HG03521 (cell line): ENCODE results near the gene GAK.
"Not testable (repeated sequence)": the region's sequence is repeated elsewhere in the genome, so short reads cannot be mapped to it uniquely, and the experiment has no call there.

Experiments
- ATAC-seq: cut with Tn5 transposase; IDR thresholded peaks from one replicate; pipeline ENCODE4 v1.9.1; 2021; ENCODE audit warnings: mild to moderate bottlenecking, moderate library complexity; ENCODE audit not compliant: unreplicated experiment

GAK gene

GRCh38 chr4:931960-932712 is at the start of gene GAK, which contains the start of gene TMEM175:
TSS of gene GAK (minus strand) at chr4:932316. CDS start at chr4:932187, 129 bp downstream.
TSS of gene TMEM175 (plus strand) at chr4:932460. CDS start at chr4:947740, 15,280 bp downstream.
- peak; percentile 89 for ATAC-seq

DNA sequence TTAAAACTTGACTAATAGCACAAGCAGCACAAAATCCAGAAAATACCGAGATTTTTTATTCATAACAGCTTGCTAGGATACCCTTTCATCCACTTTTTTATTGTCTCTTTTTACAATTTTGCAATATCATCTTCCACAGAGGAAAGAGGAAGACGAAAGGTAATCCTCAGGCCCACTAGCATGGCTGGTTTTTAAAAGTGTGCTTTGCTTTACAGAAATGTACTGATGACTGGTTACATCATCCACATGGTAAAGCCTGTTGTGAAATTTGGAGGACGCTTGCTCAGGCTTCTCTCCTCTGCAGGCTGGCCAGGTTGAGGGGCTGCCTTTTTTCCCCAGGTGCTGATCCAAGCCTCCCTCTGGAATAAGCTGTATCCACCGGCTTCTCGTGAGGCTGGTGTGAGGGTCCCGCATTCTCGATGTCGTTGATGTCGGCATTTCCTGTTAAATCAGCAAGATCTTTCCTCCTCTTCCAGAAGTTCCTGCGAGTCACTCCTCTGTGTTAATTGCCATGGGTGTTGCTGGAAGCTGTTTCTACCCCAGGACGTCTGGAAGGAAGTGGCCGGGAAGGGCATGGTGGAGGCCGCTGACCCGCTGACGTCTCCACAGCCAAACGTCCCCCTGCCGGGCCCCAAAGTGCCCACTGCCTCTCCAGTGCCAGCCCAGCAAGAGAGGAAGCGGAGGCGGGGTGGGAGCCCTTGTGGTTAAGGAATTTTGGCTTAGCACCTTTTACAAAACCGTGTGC is 47.0 kb upstream of the GAK start:
- ATAC-seq: no peak

DNA sequence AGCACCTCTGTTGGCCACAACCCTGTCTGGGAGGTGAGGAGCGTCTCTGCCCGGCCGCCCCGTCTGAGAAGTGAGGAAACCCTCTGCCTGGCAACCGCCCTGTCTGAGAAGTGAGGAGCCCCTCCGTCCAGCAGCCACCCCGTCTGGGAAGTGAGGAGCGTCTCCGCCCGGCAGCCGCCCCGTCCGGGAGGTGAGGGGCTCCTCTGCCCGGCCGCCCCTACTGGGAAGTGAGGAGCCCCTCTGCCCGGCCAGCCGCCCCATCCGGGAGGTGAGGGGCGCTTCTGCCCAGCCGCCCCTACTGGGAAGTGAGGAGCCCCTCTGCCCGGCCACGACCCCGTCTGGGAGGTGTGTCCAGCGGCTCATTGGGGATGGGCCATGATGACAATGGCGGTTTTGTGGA is 43.9 kb upstream of the GAK start:
- not testable (repeated sequence) for ATAC-seq

DNA sequence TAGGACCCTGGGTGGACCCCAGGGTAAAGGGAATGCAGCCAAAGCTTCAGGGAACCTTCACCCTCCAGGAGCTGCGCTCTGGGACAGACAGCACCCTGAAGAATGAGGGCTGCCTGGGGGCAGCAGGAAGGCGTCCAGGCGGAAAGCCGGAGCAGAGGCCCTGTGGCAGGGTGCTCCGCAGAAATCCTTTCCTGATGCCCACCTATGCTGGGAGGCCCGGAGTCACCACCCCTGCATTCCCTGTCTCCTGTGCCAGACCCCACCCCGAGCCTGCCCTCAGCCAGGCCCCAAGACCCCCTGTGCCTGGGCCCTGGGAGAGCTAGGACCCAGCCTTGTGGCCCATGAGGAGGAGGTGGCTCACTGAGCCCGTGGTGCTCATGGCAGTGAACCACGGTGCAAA is 42.6 kb upstream of the GAK start:
- ATAC-seq: no peak

- peak; percentile 76 for ATAC-seq
Observed at GRCh38 chr4:973431-974397, 41.6 kb upstream of the GAK start, which contains the start of gene DGKQ. TSS of gene DGKQ (minus strand) at chr4:973569. CDS start at chr4:973482, 87 bp downstream.

DNA sequence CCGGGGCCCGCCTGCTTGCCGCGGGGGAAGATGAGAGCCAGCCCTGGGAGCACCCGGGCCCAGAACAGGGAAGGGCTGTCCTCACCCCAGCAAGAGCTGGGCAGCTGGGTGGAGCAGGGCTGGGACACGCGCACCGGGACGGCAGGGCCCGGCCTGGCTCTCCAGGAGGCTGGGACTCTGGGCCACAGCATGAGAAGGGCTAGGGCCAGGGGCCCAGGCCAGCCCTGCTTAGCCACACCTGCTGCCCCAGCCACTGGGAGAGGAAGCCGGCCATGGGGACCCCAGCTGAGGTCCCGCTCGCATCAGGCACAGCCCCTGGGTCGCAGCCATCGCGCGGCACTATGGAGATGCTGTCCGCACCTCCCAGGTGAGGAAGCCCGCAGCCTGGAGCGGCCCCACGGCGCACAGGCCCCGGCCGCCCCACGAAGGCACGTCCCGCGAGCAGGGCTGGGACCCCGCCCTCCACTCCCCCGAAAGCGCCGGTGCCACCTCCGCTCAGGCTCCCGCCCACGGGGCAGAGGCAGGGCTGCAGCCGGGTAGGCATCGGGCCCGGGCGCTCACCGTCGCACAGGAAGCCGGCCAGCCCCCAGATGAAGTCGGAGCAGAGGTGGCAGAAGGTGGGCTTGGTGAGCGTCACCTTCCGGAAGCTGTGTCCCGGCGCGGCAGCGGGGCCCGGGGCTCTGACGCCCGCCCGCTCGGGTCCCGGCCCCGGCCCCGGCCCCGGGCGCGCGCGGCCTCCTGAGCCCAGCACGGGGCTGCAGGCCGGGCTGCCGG is 40.7 kb upstream of the GAK start:
- peak; percentile 34 for ATAC-seq

DNA sequence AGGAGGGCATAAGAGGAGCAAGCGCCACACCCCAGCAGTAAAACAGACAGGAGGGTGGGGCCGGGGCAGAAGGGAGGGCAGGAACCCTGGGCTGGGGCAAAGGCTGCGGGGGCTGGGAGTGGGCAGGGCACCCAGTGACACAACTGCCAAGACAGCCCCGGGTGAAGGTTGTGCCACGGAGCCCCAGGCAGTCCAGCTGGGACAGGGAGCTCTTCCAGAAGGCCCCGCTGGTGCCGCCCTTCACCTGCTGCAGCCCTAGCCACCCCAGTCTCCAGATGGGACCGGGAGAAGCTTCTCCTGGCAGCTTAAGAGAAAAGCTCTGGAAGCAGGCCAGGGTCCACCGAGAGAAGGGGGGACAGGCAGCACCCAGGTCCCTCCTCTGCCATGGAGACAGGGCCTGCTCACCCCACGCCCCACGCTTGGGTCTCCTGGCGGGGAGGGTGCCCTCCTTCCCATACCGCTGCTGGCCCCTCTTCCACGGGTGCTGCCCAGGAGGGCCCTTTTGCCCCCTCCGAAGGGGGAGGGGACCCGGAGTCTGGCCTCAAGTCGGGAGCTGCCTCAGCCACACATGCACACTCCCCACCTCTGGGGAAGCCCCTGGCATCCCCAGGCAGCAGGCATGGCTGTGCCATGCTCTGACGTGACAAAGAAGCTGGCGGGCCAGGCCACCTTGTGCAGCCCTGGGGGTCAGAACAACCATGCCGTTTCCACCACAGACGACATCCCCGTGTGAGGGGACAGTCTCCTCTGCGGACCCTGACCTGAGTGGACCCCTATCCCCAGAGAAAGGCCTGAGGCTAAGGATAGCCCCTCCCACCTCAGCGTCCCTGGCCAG is 39.8 kb upstream of the GAK start:
- ATAC-seq: no peak

GRCh38 chr4:970854-971520 is 38.9 kb upstream of the GAK start:
- ATAC-seq: no peak

- no peak for ATAC-seq
Observed at GRCh38 chr4:970046-970745, 38.1 kb upstream of the GAK start.

DNA sequence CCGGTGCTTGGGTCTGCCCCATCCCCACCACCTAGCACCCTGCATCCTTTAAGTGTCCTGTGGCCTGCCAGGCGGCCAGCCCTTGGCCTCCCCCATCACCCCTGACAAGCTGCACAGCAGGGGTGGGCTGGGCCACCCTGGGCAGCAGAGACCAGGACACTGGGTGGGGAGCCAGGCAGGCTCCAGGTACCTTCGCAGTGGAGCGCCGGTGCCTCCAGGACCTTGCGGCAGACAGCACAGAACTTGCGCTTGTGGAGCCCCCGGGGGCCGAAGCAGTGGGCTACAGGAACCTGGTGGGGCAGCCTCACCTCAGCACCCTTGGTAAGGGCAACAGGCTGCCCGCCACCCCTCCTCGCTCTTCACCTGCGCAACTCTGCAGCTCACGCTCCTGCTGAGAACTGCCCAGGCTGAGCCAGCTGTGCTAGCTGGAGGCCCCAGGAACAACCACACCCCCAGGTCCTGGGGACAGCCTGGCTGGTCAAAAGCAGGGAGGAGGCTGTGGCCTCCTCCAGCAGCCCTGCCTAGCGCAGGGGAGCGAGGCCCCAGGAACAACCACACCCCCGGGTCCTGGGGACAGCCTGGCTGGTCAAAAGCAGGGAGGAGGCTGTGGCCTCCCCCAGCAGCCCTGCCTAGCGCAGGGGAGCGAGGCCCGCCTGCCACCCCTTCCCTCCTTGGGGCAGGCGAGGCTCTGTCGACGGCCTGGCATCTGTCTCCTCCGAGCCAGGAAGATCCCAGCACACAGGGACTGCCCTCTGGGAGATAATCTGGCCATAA is 36.7 kb upstream of the GAK start:
- ATAC-seq: no peak

DNA sequence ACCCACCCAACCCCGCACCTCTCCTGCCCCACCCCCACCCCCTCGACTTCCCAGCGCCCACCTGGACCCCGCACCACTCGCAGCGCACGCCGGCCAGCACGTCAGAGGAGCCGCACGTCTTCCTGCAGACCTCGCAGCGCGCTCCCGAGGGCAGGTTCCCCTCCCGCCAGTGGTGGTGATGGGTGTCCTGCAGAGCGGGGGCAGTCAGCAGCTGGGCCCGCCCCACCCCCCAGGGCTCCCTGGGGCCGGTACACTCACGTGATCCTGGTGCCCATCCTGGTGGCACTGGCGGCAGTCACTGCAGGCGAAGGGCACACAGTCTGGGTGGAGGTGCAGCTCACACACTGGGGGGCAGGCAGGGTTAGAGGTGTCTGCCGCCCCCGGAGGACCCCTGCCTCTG is 36.1 kb upstream of the GAK start:
- no peak for ATAC-seq

DNA sequence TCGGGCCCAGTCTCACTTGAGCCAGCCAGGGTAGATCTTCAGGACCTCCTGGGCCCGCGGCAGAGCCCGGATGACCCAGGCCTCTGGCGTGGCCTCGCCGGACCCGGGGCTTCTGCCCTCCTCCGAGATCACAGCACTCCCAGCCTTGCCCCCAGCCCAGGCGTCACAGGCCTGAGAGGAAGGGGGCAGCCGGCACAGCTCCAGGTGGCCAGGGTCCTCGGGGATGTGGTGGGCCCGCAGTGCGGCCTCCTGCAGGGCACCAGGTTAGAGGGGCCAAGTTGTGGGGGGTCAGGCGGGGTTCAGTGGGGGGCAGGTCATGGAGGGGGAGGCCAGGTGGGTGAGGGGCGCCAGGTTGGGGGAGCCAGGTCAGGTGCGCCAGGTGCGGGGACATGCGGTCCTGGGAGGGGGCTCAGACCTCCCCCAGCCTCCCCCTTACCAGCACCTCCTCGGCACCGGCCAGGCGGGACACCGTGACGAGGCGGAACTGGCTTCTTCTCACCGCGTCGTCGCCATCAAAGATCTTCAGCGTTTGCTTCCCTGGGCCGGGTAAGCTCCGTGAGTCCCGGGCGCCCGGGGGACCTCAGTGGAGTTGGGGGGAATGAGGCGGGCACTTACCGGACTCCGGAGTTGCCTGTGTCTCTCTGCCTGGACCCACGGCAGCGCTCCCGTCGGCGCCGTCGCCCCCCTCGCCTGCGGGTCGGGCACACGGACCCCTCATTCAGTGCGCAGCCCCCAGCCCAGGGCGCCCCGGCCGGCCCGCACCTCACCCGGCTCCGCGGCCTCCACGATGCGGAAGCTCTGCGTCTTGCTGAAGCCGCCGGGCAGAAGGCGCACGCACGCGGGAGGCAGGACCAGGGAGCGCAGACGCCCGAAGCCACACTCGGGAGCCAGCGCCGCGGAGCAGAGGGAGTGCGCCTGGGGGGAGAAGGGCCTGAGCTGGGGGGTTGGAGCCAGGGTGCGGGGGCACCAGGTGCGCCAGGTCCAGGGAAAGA is 35.3 kb upstream of the GAK start:
- no peak for ATAC-seq

DNA sequence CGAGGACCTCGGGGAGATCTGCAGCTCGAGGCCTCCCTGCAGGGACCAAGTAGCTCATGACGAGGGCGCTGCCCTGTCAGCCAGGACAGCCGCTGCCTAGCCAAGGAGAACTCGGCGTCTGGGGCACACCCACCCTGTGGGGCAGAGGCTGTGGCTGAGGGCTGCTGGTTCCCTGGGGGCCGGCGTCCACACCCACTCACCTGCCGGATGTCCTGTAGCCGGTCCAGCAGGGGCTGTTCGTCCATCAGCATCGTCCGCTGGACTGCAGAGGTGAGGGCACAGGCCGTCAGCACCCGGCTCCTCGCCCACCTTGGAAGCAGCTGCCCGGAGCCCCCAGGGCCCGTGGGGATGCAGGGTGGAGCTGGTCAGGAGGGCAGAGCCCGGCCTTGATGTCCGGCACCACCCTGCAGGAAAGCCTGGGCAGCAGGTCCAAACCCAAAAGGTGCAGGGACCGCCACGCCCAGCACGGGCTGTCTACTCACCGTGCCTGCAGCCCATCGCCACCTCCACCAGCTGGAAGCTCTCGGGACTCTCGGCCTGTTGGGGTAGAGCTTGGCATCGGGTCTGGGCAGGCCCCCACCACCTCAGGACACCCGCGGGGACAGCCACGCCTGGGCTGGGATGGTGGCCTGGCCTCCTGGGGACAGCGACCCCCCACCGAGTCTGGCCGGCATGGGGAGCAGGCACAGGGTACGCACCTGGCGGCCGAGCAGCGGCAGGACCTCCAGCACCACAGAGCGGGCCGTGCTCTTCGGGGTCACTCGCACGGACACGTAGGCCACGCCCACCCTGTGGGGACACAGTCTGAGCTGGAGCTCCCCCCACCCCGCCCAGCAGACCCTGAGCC is 34.4 kb upstream of the GAK start:
- no peak for ATAC-seq

DNA sequence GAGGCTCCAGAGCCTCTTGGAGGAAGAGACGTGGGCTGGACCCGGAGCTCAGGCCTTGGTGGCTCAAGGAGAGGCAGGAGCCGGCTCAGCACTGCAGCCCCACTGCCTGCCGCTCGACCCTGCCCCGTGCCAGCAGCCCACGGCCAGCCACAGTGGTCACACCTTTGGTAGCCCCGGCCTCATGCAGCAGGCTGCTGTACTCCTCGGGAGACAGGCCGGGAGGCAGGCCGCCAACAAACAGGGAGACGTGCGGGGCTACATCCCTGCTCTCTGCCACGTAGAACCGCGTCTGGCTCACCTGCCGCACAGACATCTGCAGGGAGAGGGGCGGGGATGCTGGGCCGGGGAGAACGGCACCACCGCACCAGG is 33.6 kb upstream of the GAK start:
- ATAC-seq: no peak

GRCh38 chr4:965048-965765 is 33.1 kb upstream of the GAK start:
- ATAC-seq: no peak
